PC-3 (cell line): ENCODE measurements around the gene MRFAP1L1.

Source experiments
- CTCF ChIP-seq: fragments of 300-600 bp; sonication (generic); conservative IDR thresholded peaks from 2 replicates; pipeline ENCODE4 v1.5.1; 2017; ENCODE audit warnings: antibody characterized with exemption, low read depth, mild to moderate bottlenecking, low read length
- EZH2 ChIP-seq: fragments of 300-600 bp; sonication (generic); IDR thresholded peaks from one replicate; pipeline ENCODE4 v1.6.1; 2017; ENCODE audit warnings: antibody characterized with exemption, mild to moderate bottlenecking, low read length; ENCODE audit not compliant: unreplicated experiment
- EZH2phosphoT487 ChIP-seq: fragments of 300-600 bp; sonication (generic); IDR thresholded peaks from 2 replicates; pipeline ENCODE4 v1.6.1; 2018; ENCODE audit warnings: mild to moderate bottlenecking, antibody characterized with exemption, low read length, borderline replicate concordance

- TF ChIP-seq CTCF (0 out of 2 replicates have a peak, but pooled peaks have one; percentile 28), EZH2 (no peak), EZH2phosphoT487 (no peak)
Measured at GRCh38 chr4:6688879-6689505, 20.7 kb downstream of the MRFAP1L1 start.
